Bronchus fibroblast of lung (primary cell): ENCODE results near the gene MRPS10. TPM values are rescaled to one million over a fixed set of nuclear protein-coding genes. Genes with fewer than 3 reads are reported as not detected.

Source experiments
- total RNA-seq: library from RNA; depleted of rRNA; stranded (reverse); fragments of >200 nt; gene quantifications from 2 replicates; pipeline ENCODE4 v1.2.3, GENCODE V29; 2015

MRPS10 gene
- 37.5 and 42.2 TPM in 2 replicates for total RNA-seq

DNA sequence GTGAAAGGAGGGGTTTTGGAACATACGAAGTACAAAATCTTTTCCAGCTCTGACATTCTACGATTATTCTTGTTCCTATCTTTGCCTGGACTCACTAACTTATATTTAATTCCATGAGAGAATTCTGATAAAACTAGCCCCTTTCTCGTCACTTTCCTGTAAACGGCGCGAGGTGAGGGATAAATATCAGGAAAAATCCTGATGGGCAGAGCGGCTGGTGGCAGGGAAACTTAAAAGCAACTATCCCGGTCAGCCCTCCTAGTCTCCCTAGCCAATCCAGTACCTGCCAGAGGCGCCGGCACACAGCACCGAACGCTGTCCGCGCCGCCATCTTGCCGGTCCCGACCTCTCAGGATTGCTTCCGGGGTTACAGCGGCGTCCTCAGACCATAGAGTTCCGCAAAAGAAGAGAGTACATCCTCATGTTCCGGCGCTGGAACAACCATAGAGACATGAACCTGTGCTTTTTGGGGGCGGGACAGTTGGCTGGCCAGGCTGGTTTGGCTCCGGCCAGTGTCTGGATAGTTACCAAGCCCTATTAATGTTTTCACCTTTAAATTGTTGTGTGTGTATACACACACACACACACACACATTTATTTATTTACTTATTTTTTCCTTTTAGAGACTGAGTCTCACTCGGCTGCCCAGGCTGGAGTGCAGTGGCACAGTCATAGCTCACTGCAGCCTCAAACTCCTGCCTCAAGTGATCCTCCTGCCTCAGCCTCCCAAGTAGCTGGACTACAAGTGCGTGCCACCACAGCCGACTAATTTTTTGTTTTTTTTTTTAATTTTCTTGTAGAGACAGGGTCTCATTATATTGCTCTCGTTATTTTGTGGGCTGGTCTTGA lies at the start of gene MRPS10:
MRPS10 (minus strand) TSS at position 343 of the 849 bp plus-strand sequence; CDS start at position 331, 12 bp downstream.

DNA sequence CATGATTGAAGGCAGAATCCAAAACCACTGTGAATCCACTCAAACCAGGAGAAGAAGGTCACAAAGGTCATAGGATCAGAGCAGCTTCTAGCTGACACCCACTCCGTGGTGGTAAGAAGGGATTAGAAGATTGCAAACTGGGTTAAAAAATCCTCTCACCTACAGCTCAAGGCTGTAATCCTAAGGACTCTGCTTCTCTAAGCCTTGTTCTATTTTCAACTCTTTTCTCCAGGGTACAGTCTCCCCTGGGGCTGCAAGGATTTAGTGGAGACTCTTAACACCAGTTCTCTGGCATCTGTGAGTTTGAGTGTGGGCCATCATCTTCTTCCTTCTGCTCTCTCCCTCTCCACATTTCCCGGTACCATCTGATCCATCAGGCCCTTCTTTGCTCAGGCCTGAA lies 44.6 kb downstream of the MRPS10 start, which contains the start of gene GUCA1A:
GUCA1A (plus strand) TSS at position 264 of the 400 bp plus-strand sequence. CDS start 250 bp downstream, outside the sequence.

Other genes starting within 250 kb of the MRPS10 start
- gene TAF8, start 167.3 kb downstream of the MRPS10 start, total RNA-seq: 19.5 and 25.0 TPM in 2 replicates
- 5.9 and 6.6 TPM in 2 replicates for gene C6orf132, start 75.2 kb downstream of the MRPS10 start, total RNA-seq
- gene GUCA1A, start 44.5 kb downstream of the MRPS10 start, total RNA-seq: 1.6 and 1.8 TPM in 2 replicates
- not detected in 2 replicates for gene GUCA1B, start 22.9 kb downstream of the MRPS10 start, total RNA-seq
- 7.0 and 7.2 TPM in 2 replicates for gene TRERF1, start 234.1 kb upstream of the MRPS10 start, total RNA-seq